ENCODE measurements around the gene CAMTA1. TPM values are rescaled to one million over a fixed set of nuclear protein-coding genes. Genes with fewer than 3 reads are reported as not detected.

Gene CAMTA1
- polyA plus RNA-seq, 1 donor (not counting 4 experiments of a cell fraction or from before 2014, with no cell fraction given), result 51.4 TPM

- H2AFZ ChIP-seq (ENCODE audit: control insufficient read depth, low read length), result no peak overlapping the region
- no peak overlapping the region for H3K9ac ChIP-seq (ENCODE audit: control insufficient read depth, extremely low read depth, insufficient read depth, low read length)
- H3K4me2 ChIP-seq (ENCODE audit: control insufficient read depth, extremely low read depth, insufficient read depth, low read depth, low read length), result no peak overlapping the region
- no peak overlapping the region for H3K4me3 ChIP-seq (ENCODE audit: control insufficient read depth in 2 of 3, extremely low read depth in 1 of 3, insufficient read depth in 2 of 3, low read depth in 1 of 3, low read length in 3 of 3)
- no peaks in the 10 kb centered on the region for H3K4me1 ChIP-seq (ENCODE audit: control insufficient read depth, extremely low read depth, insufficient read depth, low read length)
- DNase-seq (ENCODE audit: low read depth, low spot score), result no peak
- no peak overlapping the region for H3K27ac ChIP-seq (ENCODE audit: control insufficient read depth, insufficient read depth, low read length)
- dilution Hi-C loops (cut with MboI; ENCODE audit: extremely low pct_ligation_motif_present, low sequenced_read_pairs), result no loop called here
- no peaks in the 10 kb centered on the region for H3K27me3 ChIP-seq (ENCODE audit: control insufficient read depth, extremely low read depth, insufficient read depth, low read length)
- TF ChIP-seq CTCF (optimal IDR thresholded peaks at IDR 0.05 in 1 of 3, IDR thresholded peaks at IDR 0.05 in 1 of 3, conservative IDR thresholded peaks at IDR 0.05 in 1 of 3; ENCODE audit: extremely low read depth in 1 of 3, insufficient read depth in 2 of 3, low read length in 3 of 3) (no peak), EZH2 (IDR thresholded peaks at IDR 0.05; ENCODE audit: low read length) (no peak)
- H3K36me3 ChIP-seq (ENCODE audit: control insufficient read depth in 2 of 2, extremely low read depth in 1 of 2, insufficient read depth in 2 of 2, low read length in 2 of 2), result no peaks in the 10 kb centered on the region
- no peaks in the 10 kb centered on the region for H3K9me1 ChIP-seq (ENCODE audit: control insufficient read depth, extremely low read depth, insufficient read depth, low read length)
- no peaks in the 10 kb centered on the region for H3K79me2 ChIP-seq (ENCODE audit: control insufficient read depth, insufficient read depth, low read length)
- no peaks in the 10 kb centered on the region for H3K9me3 ChIP-seq (ENCODE audit: control insufficient read depth, low read depth, low read length)
- no peaks in the 10 kb centered on the region for H4K20me1 ChIP-seq (ENCODE audit: control insufficient read depth, extremely low read depth, insufficient read depth, low read length)
- FAIRE-seq, result no peak
Measured at GRCh38 chr1:7322912-7323311, 537.7 kb downstream of the CAMTA1 start.

- DNase-seq (ENCODE audit: low read depth, low spot score), result no peak
- FAIRE-seq, result no peak
Measured at GRCh38 chr1:7325254-7325653, 540.0 kb downstream of the CAMTA1 start.

More at GRCh38 chr1:7325254-7325653, 540.0 kb downstream of the CAMTA1 start:
- dilution Hi-C loops (cut with MboI; ENCODE audit: extremely low pct_ligation_motif_present, low sequenced_read_pairs), result no loop called here
- Histone ChIP-seq H3K9ac (ENCODE audit: control insufficient read depth, extremely low read depth, insufficient read depth, low read length) (no peak overlapping the region), H3K79me2 (ENCODE audit: control insufficient read depth, insufficient read depth, low read length) (no peaks in the 10 kb centered on the region), H3K9me3 (ENCODE audit: control insufficient read depth, low read depth, low read length) (no peaks in the 10 kb centered on the region), H3K4me1 (ENCODE audit: control insufficient read depth, extremely low read depth, insufficient read depth, low read length) (no peaks in the 10 kb centered on the region), H3K9me1 (ENCODE audit: control insufficient read depth, extremely low read depth, insufficient read depth, low read length) (no peaks in the 10 kb centered on the region), H2AFZ (ENCODE audit: control insufficient read depth, low read length) (no peak overlapping the region), H3K4me2 (ENCODE audit: control insufficient read depth, extremely low read depth, insufficient read depth, low read depth, low read length) (no peak overlapping the region), H3K27me3 (ENCODE audit: control insufficient read depth, extremely low read depth, insufficient read depth, low read length) (no peaks in the 10 kb centered on the region), H3K4me3 (ENCODE audit: control insufficient read depth in 2 of 3, extremely low read depth in 1 of 3, insufficient read depth in 2 of 3, low read depth in 1 of 3, low read length in 3 of 3) (no peak overlapping the region), H3K27ac (ENCODE audit: control insufficient read depth, insufficient read depth, low read length) (no peak overlapping the region), H3K36me3 (ENCODE audit: control insufficient read depth in 2 of 2, extremely low read depth in 1 of 2, insufficient read depth in 2 of 2, low read length in 2 of 2) (no peaks in the 10 kb centered on the region), H4K20me1 (ENCODE audit: control insufficient read depth, extremely low read depth, insufficient read depth, low read length) (no peaks in the 10 kb centered on the region)
- TF ChIP-seq EZH2 (IDR thresholded peaks at IDR 0.05; ENCODE audit: low read length) (no peak), CTCF (optimal IDR thresholded peaks at IDR 0.05 in 1 of 3, IDR thresholded peaks at IDR 0.05 in 1 of 3, conservative IDR thresholded peaks at IDR 0.05 in 1 of 3; ENCODE audit: extremely low read depth in 1 of 3, insufficient read depth in 2 of 3, low read length in 3 of 3) (no peak)

Data from keratinocyte (primary cell).